Ishikawa (cell line): ENCODE results near the gene SMIM8.

ENCODE experiments used
- CEBPB ChIP-seq: IDR thresholded peaks from 2 replicates; pipeline ENCODE4 v1.6.1; 2012
- CREB1 ChIP-seq: IDR thresholded peaks from 2 replicates; pipeline ENCODE4 v1.6.1; 2012; ENCODE audit warnings: low read depth
- EGR1 ChIP-seq: IDR thresholded peaks from 2 replicates; pipeline ENCODE4 v1.6.1; 2012
- EP300 ChIP-seq: IDR thresholded peaks from 2 replicates; pipeline ENCODE4 v1.6.1; 2012; ENCODE audit warnings: borderline replicate concordance
- FOXM1 ChIP-seq: IDR thresholded peaks from 2 replicates; pipeline ENCODE4 v1.6.1; 2012; ENCODE audit warnings: low read depth, borderline replicate concordance
- NFIC ChIP-seq: IDR thresholded peaks from 2 replicates; pipeline ENCODE4 v1.6.1; 2012
- RAD21 ChIP-seq: IDR thresholded peaks from 2 replicates; pipeline ENCODE4 v1.6.1; 2012; ENCODE audit warnings: low read depth
- TAF1 ChIP-seq: IDR thresholded peaks from 2 replicates; pipeline ENCODE4 v1.6.1; 2012; ENCODE audit warnings: low read depth, mild to moderate bottlenecking
- TCF12 ChIP-seq: IDR thresholded peaks from 2 replicates; pipeline ENCODE4 v1.6.1; 2012; ENCODE audit warnings: low read depth
- TEAD4 ChIP-seq: IDR thresholded peaks from 2 replicates; pipeline ENCODE4 v1.6.1; 2012
- YY1 ChIP-seq: IDR thresholded peaks from 2 replicates; pipeline ENCODE4 v1.6.1; 2012; ENCODE audit warnings: low read depth
- ZBTB7A ChIP-seq: IDR thresholded peaks from 2 replicates; pipeline ENCODE4 v1.6.1; 2012; ENCODE audit warnings: low read depth
- TF ChIP-seq, protein P1 (sequence below): IDR thresholded peaks from 2 replicates; pipeline ENCODE4 v1.6.1; 2012
- TF ChIP-seq, protein P2 (sequence below): IDR thresholded peaks from 2 replicates; pipeline ENCODE4 v1.6.1; 2012
- TF ChIP-seq, protein P3 (sequence below): IDR thresholded peaks from 2 replicates; pipeline ENCODE4 v1.6.1; 2012; ENCODE audit warnings: low read depth, mild to moderate bottlenecking

SMIM8 gene

DNA sequence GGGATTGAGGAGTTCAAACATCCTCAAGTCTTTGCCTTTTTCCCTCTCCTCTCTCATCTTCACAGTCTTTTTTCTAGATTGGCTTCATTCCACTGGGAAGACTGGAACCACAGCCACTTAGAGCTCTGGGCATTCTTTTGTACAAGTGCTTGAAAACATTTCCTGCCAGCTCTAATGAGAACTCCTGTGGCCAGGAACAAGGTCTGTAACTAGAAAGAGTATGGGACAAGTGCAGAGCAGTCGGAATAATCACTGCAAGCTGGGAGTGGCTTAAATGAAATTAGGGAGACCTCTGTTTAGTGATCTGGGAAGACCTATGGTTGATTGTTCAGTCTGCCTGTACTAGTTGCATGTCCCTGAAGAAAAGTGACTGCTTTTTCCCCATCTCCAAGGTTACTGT, 41.0 kb upstream of the SMIM8 start:
- no peak for TF ChIP-seq EGR1
- no peak for TF ChIP-seq TAF1
- TF ChIP-seq TEAD4, result no peak
- no peak for TF ChIP-seq TCF12
- TF ChIP-seq NFIC, result no peak
- TF ChIP-seq, protein P1, sequence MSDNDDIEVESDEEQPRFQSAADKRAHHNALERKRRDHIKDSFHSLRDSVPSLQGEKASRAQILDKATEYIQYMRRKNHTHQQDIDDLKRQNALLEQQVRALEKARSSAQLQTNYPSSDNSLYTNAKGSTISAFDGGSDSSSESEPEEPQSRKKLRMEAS, result no peak
- no peak for TF ChIP-seq YY1
- TF ChIP-seq CREB1, result no peak
- no peak for TF ChIP-seq EP300
- no peak for TF ChIP-seq FOXM1
- no peak for TF ChIP-seq CEBPB
- TF ChIP-seq, protein P2, sequence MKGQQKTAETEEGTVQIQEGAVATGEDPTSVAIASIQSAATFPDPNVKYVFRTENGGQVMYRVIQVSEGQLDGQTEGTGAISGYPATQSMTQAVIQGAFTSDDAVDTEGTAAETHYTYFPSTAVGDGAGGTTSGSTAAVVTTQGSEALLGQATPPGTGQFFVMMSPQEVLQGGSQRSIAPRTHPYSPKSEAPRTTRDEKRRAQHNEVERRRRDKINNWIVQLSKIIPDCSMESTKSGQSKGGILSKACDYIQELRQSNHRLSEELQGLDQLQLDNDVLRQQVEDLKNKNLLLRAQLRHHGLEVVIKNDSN, result no peak
- TF ChIP-seq ZBTB7A, result no peak
- TF ChIP-seq, protein P3, sequence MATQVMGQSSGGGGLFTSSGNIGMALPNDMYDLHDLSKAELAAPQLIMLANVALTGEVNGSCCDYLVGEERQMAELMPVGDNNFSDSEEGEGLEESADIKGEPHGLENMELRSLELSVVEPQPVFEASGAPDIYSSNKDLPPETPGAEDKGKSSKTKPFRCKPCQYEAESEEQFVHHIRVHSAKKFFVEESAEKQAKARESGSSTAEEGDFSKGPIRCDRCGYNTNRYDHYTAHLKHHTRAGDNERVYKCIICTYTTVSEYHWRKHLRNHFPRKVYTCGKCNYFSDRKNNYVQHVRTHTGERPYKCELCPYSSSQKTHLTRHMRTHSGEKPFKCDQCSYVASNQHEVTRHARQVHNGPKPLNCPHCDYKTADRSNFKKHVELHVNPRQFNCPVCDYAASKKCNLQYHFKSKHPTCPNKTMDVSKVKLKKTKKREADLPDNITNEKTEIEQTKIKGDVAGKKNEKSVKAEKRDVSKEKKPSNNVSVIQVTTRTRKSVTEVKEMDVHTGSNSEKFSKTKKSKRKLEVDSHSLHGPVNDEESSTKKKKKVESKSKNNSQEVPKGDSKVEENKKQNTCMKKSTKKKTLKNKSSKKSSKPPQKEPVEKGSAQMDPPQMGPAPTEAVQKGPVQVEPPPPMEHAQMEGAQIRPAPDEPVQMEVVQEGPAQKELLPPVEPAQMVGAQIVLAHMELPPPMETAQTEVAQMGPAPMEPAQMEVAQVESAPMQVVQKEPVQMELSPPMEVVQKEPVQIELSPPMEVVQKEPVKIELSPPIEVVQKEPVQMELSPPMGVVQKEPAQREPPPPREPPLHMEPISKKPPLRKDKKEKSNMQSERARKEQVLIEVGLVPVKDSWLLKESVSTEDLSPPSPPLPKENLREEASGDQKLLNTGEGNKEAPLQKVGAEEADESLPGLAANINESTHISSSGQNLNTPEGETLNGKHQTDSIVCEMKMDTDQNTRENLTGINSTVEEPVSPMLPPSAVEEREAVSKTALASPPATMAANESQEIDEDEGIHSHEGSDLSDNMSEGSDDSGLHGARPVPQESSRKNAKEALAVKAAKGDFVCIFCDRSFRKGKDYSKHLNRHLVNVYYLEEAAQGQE, result no peak
- no peak for TF ChIP-seq RAD21

DNA sequence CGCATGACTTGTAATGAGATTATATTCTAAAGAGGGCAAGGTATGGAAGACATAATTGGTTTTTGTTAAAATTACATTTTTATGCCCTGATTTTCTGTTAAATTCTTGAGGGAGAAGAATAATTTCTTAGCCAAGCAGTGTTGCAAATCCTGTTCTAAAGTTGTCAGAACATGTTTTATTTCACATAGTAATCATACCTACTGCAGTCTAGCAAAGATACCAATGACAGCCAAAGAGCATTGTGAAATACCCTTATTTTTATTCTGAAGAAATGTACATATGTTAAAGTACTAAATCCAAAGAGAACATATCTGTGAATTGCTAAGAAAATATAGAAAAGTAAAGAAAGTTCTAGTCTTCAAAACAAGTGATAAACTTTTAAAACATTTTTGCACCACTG, 39.6 kb upstream of the SMIM8 start:
- TF ChIP-seq EP300, result no peak
- TF ChIP-seq, protein P2, result no peak
- TF ChIP-seq CREB1, result no peak
- TF ChIP-seq YY1, result no peak
- TF ChIP-seq NFIC, result no peak
- no peak for TF ChIP-seq EGR1
- no peak for TF ChIP-seq CEBPB
- TF ChIP-seq FOXM1, result no peak
- TF ChIP-seq, protein P3, result no peak
- TF ChIP-seq, protein P1, result no peak
- TF ChIP-seq RAD21, result no peak

DNA sequence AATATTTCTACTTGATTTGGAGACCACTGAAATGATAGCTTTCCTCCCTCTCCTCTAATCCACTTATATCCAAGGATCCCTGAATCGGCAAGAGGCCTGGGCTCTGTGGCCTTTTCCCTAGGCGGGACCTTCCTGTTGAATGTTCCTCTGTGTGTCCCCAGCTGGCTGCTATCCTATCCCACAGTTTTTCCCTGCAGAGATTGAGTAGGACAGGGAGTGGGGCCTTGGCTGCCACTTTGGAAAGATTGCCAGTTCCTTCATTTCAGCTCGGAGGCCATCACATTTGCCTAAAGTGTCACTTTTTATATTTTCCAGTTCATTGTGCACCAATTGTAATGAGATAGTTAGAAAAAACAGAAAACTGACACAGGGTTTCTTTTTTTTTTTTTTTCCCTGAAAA, 38.9 kb upstream of the SMIM8 start:
- TF ChIP-seq, protein P2, result no peak
- TF ChIP-seq YY1, result no peak
- no peak for TF ChIP-seq TEAD4
- TF ChIP-seq CREB1, result no peak
- TF ChIP-seq TAF1, result no peak
- TF ChIP-seq, protein P3, result no peak
- TF ChIP-seq EP300, result no peak
- no peak for TF ChIP-seq RAD21
- no peak for TF ChIP-seq FOXM1
- no peak for TF ChIP-seq NFIC
- no peak for TF ChIP-seq EGR1
- no peak for TF ChIP-seq ZBTB7A

DNA sequence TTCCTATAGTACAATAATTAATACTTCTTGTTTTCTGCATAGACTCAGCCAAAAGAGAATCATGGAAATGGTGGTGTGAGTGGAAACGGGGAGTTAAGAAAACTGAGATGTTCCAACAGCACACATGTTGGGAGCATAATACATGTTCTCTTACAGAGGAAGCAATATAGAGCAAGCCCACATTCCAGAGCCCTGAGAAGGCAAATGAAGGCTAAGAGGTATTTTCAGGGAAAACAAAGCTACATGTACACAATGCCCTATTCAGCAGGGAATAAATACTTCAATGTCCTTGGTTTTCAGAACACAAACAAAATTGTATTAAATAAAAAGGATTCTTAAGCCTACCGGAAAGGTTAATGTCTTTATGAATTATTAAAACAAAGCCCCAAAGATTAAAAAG, 35.1 kb upstream of the SMIM8 start:
- TF ChIP-seq, protein P2, result no peak
- TF ChIP-seq, protein P3, result no peak
- TF ChIP-seq EP300, result no peak
- TF ChIP-seq ZBTB7A, result no peak
- no peak for TF ChIP-seq YY1
- TF ChIP-seq FOXM1, result no peak
- no peak for TF ChIP-seq CREB1
- no peak for TF ChIP-seq TEAD4
- TF ChIP-seq NFIC, result no peak
- TF ChIP-seq EGR1, result no peak
- TF ChIP-seq, protein P1, result no peak
- no peak for TF ChIP-seq RAD21
- no peak for TF ChIP-seq TCF12
- TF ChIP-seq TAF1, result no peak
- no peak for TF ChIP-seq CEBPB
